Measurements from ENCODE around the gene RSU1.

RSU1 gene

DNA sequence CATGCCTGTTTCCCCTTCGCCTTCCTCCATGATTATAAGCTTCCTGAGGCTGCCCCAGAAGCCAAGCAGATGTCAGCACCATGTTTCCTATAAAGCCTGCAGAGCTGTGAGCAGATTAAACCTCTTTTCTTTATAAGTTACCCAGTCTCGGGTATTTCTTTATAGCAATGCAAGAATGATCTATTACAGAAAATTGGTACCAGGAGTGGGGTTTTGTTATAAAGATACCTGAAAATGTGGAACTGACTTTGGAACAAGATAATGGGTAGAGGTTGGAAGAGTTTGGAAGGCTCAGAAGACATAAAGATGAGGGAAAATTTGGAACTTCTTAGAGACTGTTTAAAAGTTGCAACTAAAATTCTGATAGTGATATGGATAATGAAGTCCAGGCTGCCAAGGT is 4.8 kb upstream of the RSU1 start:
- no peak for DNase-seq (ENCODE audit: low read depth)

DNA sequence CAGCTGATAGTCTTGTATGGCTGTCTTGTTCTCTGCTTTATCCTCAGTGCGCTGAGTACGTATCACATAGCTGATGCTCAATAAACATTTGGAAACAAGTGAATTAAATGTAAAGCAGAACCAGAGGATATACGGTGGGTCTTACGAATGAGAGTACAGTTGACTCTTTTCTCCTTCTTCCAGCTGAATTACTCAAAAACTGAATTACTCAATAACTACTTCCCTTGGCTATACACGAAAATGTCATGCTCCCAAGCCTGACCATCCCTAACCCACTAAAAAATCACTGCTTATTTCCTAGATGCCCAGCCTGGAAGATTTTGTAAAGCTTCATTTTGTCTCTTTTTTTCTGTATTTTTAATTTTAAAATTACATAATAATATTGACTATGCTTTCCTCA is 3.2 kb upstream of the RSU1 start:
- DNase-seq (ENCODE audit: low read depth) = no peak

DNA sequence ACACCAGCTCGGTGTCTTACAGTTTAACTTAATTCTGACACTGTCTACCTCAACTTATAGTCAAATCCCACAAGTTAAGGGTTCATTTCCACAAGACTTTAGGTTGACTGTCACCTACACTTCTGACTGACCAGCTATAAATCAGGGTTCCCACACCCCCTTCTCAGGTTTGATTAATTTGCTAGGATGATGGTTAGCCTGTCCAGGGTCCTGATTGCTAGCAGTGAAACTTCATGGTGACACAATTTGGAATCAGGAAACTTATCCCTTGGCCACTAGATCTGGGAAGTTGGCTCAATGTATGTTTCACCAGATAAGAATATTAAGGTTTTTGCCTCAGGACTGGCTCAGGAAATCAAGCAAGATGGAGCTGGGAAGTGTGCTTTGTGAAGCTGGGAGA is 2.8 kb upstream of the RSU1 start:
- DNase-seq (ENCODE audit: low read depth) = no peak

DNA sequence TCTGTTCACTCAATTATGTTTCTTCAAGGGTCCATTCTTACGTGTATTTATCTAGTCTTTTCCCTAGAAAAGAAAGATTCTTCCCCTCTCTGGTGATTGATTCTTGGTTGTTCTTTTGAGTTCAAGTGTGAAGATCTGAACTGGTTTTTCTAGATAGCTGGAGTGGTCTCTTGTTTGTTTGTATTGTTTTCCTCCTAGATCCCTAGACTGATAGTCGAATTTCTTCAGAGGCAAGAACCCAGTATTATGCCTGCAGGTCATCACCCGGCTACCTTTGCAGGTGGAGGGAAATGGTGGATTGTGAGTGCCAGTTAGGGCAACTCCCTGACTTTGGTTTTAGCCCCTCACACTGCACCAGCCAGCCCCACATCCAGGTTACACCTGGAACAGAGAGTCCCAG is 2.2 kb upstream of the RSU1 start:
- DNase-seq (ENCODE audit: low read depth) = no peak

DNA sequence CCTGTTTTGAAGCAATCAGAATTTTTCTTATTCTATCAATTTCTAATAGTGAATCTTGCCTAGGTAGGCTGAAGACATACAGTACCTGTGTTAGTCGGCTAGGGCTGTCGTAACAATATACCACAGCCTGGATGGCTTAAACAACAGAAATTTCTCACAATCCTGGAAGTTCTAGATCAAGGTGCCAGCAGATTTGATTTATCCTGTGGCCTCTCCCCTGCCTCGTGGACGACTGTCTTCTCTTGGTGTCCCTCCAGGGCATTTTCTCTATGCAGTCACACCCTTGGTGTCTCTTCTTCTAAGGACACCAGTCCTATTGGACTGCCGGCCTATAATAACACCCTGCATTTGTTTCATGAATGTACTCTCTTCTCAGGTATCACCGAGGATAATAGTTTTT is 1.8 kb upstream of the RSU1 start:
- DNase-seq (ENCODE audit: low read depth) = no peak

DNA sequence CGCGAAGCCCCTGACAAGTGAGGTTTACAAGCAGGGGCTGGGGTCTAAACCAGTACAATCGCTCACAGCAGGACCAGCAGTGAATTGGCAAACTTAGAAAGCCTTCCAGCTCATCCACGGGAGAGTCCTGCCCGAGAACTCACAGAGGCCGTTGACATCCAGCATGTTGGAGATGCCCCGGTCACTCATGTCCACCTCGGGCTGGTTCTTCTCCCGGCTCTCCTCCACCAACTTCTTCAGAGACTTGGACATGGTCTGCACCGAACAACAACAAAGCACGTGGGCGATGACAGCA is 447 bp downstream of the RSU1 start:
- no peak for DNase-seq (ENCODE audit: low read depth)

DNA sequence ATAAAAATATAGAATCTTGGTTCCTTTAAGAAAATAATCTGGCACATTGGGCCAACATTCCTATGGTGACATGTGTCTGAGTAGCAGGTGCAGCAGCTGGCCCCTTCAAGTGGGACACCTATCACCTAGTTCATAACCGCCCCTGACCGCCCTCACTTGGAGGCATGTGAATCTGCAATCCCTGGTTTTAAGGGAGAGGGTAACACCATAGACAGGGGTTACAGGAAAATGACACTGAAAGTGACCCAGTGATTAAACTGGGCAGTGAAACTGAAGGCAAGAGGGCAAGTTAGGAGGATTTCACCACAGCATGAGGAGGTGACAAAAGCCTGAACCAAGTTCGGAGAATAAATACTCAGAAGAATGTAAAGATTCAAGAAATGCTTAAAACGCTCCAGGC is 1.1 kb downstream of the RSU1 start:
- DNase-seq (ENCODE audit: low read depth) = no peak

DNA sequence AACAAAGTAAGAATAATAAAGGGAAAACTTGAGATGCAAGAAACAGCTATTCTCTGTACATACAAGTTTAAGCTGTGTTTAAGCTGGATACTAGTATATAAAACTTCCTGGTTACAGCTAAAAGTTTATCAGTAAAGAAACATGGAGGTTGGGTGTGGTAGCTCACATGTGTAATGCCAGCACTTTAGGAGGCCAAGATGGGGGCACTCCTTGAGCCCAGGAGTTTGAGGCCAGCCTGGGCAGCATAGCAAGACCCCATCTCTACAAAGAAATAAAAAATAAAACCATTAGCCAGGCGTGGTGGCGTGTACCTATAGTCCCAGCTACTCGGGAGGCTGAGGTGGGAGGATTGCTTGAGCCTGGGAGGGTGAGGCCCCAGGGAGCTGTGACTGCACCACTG is 3.2 kb downstream of the RSU1 start:
- DNase-seq (ENCODE audit: low read depth) = no peak

DNA sequence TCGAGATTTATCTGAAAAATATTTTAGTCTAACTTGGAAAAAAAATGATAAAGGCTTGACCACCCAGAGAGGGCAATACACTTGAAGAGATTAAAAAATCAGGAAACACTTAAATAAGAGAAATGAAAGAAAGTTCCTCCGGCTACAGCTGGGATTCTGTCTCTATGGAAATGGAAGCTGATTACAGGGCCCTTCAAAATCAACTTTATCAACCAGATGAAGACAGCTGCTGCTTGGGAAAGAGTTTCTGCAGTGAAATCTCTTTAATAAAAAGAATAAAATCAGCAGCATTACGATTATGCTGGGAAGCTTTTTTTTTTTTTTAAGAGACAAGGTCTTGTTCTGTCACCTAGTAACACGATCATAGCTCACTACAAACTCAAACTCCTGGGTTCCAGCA is 4.5 kb downstream of the RSU1 start:
- DNase-seq (ENCODE audit: low read depth) = no peak

DNA sequence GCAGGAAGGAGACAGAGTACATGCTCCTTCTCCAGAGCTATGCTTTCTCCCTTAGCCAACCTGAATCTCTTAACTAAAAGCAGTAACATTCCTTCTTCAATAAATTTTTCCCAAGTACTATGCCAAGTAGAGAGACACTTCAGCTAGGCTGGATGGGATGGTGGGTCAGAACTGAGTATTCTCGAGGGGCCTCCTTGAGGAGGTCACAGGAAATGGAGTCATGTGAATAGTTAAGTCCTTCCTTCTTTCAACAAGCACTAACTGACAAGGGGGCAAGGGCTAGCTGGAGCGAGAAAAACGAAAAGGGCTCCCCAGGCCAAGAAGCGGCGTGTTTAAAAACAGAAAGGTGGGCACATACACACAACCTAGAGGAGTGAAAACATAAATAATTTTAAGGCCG is 5.5 kb downstream of the RSU1 start:
- DNase-seq (ENCODE audit: low read depth) = no peak

DNA sequence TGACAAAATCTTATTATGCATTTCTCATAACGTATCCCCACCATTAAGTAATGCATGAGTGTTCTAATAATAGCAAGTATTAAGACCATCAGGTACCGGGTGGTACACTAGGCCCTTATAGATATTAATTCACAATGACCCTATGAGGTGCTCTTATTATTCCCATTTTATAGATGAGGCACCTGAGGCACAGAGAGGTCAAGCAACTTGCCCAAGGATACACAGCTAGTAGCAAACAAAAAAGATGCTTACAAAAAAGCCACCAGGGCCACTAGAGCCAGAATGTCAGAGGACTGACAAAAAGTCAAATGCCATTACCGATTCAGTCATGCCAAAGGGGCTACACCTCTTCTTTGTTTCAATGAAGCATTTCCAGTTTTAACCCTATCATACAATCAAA is 5.9 kb downstream of the RSU1 start:
- DNase-seq (ENCODE audit: low read depth) = no peak

DNA sequence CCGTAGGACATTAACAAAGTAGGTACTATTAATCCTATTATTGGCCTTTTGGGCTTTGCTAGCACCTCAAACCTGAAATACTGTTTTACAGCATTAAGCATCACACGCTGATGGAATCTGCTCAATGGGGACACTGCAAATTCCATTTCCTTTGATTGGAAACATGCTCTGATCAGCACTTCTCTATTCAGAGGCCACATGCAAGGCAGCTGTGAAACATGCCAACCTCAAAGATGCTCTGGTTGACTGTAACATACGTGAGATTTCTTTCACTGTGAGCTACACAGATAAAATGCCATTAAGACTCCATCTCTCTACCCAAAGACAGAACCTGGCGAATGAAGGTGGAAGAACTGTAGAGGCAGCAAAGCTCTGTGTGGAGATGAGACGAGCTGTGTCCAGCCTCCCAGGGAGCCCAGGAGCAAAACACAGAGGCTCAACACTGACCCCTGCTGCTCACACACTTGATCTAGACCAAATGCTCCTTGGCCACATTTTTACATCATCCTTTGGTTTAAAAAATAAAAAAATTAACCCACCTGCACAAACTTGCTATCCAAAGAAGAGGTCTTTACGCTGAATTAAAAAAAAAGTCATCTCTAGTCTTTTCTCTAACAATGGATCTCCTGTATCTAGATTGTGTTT is 8.0 kb downstream of the RSU1 start:
- peak; percentile 30 for DNase-seq (ENCODE audit: low read depth)

DNA sequence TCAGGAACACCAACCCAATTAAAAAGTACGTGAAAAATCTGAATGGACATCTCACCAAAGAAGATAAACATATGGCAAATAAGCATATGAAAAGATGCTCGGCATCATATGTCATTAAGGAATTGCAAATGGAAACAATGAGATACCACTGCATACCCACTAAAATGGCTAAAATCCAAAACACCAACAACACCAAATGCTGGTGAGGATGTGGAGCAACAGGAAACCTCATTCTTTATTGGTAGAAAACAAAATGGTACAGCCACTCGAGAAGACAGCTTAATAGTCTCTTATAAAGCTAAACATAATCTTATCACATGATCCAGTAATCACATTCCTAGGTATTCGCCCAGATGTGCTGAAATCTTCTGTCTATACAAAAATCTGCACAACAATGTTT is 13.1 kb downstream of the RSU1 start:
- DNase-seq (ENCODE audit: low read depth) = no peak

DNA sequence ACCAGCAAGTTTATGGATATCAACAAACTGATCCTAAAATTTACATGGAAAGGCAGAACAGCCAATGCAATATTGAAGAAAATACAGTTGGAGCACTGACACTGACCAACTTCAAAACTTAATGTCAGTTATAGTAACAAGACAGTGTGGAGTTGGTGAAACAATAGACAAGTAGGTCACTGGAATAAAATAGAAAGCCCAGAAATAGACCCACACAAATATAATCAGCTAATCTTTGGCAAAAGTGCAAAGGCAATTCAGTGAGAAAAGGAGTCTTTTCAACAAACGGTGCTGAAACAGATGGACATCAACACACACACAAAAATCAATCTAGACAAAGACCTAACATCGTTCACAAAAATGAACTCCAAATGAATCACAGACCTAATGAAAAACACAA is 13.8 kb downstream of the RSU1 start:
- no peak for DNase-seq (ENCODE audit: low read depth)

DNA sequence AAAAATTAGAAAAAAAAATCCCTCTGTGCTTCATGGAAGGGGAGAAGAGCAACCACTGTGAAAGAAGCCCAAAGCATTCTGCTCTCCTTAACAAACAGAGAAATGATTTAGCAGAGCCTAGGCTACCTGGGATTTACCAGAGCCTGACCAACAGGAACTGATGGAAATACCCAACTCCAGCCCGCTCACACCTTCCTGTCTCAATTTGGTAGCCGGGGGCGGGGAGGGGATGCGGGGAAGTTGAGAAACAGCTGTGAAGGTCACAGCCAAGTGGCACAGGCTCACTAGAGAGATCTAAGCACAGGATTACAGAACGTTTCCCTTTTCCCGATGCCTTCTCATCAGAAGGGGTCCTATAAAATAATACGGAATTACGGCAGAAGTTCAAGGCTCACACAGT is 17.6 kb downstream of the RSU1 start:
- DNase-seq (ENCODE audit: low read depth) = no peak

DNA sequence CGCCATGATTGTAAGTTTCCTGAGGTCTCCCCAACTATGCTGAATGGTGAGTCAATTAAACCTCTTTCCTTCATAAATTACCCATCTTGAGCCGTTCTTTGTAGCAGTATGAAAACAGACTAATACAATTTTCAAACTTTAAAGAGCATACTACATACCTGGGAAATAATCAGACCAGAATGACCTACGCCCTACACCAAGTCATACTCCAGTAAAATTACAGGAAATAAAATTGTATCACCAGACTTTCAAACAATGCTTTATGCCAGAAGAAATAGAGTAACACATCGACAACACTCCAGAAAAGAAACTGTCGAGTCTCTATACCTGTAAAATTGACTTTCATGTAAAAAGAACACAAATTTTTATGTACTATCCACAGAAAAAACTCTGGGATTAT is 18.7 kb downstream of the RSU1 start:
- DNase-seq (ENCODE audit: low read depth) = no peak

DNA sequence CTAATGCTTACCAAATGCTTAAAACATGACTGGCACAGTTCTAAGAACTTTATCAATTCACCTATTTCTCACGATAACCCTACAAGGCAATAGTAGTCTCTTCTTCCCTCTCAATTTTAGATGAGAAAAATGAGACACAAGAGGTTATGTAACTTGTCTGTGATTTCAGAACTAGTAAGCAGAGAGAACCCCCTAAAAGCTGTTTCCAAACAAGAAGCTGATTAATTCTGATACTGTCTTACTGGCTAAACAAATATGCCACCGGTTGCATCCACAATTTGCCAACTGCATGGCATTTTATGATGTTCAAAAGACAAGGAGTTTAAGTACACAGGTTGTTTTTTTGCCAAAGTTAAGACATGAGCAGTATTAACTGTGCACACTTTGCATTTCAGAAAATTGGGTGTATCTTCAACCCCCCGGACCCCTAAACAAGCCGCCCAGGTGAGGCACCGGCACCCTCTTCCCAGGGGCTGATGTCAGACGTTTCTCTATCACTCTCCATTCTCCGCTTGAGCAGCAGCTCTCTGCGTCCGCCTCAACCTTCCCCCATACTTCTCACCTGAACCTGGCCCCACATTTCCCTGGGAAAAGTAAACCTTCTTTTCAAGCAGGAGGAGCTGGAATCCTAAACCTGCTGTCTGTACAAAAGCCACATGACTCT is 21.7 kb downstream of the RSU1 start:
- no peak for DNase-seq (ENCODE audit: low read depth)

DNA sequence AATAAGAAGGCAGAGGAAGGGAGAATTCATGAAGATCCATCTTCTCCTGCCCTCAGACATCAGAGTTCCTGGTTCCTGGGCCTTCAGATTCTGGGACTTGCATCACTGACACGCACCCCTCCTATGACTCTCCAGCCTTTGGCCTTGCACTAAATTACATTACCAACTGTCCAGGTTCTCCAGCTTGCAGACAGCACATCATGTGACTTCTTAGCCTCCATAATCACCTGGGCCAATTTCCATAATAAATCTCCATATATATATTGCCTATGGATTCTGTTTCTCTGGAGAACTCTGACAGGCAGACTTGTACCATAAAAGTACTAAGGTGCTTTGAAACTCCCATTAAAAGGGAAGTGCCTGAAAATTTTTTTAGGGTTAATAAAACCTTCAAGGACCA is 23.2 kb downstream of the RSU1 start:
- DNase-seq (ENCODE audit: low read depth) = no peak

DNA sequence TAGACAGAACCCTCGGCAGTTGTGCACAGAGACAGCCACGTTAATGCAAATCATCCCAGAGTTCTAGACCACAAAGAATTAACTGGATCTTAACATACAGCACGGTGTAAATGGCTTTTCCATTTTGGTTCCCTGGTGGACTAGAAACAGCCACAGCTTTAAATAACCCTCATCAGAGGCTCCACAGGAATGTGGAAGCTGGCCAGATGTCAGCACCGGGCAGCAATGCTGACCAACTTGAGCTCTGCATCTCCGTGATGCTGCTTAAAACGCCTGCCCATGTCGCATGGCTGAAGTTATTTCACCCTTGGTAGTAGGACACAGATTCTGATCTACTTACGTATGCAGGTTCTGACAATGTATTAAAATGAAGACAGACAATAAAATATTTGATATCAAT is 24.5 kb downstream of the RSU1 start:
- DNase-seq (ENCODE audit: low read depth) = no peak

DNA sequence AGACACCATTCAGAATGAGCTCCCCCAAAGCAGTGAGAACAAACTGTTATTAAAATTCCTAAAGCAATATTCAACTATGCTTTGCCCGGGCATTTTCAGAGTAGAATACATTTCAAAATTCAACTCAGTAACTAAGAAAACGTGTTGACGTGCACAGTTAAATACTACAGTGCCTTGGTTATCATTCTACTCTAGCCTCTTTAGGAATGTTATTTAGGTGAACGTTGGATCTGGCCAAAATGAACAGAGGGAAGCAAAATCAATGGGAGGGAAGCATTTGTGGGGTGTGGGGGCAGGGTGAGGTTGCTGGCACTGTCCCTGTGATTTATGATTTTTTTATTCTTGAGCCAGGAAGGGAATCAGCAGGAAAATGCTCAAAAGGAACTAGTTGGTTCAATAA is 27.5 kb downstream of the RSU1 start:
- DNase-seq (ENCODE audit: low read depth) = no peak

DNA sequence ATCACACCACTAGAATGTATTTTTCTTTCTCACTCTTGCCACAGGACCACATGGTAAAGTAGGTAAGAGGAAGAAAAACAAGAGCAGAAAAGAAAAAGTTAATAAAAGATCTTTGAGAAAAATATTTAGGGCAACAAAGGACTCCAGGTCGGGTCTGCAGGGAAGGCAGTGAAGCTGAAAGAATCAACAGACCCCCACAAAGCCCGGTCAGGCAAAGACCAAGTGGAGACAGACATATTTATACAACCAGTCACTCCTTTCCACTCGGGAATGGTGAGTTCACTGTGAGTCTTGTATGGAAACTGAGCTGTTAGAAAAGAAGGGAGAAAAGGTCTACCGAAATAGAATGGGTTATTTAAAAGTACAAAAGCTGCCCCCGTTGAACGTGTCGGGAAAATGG is 28.0 kb downstream of the RSU1 start:
- DNase-seq (ENCODE audit: low read depth) = no peak

DNA sequence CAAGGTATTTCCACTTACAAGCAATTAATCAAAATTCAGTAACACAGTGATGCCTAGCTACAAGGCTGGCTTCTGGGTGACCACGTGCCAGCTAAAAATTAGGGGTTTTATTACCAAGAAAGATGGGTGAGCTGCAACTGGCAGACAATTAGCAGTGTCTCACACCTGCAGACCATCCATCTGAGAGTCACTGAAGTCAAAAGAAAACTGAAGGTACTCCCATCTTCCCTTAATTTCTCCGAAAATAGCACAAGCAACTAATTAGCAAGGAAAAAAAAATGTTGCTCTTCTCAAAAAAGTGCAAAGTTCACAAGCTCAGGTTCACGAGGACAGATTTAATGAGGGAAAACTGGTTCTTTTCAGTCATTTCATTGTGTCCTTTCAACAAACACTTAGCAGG is 28.4 kb downstream of the RSU1 start:
- no peak for DNase-seq (ENCODE audit: low read depth)

DNA sequence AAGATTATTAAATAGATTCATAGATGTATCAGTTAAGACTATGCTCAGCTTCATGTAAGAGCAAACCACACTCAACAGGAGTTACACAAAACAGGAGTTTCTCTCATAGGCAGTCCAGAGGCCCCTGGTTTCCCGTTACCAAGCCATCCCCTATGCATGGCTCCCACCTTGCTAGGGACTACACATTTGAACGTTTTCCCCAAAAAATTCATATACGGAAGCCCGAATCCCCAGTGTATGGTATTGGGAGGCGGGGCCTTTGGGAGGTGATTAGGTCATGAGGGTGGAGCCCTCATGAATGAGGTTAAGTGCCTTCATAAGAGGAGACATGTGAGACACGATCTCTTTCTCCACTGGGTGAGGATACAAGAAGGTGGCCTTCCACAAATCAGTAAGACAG is 29.1 kb downstream of the RSU1 start:
- DNase-seq (ENCODE audit: low read depth) = no peak

DNA sequence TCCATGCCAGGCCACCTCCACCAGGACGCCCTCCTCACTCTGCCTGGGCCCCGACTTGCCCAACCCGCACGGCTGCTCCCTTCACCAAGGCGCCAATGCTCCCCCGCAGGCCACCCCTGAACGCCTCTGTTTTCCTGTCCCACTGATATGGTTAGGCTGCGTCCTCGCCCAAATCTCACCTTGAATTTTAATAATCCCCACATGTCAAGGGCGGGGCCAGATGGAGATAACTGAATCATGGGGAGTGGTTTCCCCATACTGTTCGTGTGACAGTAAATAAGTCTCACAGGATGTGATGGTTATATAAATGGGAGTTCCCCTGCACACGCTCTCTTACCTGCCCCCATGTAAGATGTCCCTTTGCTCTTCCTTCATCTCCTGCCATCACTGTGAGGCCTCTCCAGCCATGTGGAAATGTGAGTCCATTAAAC is 29.8 kb downstream of the RSU1 start:
- peak; percentile 58 for DNase-seq (ENCODE audit: low read depth)
